A549 (cell line): ENCODE results near the gene RBMS3.

Source experiments
- CTCF ChIP-seq: fragments of >200 bp; sonication (Bioruptor Twin); formaldehyde crosslinking; IDR thresholded peaks from 3 replicates; pipeline ENCODE4 v1.5.1; 2016
- HDAC2 ChIP-seq: fragments of 200-600 bp; sonication (generic); IDR thresholded peaks from 2 replicates; pipeline ENCODE4 v1.6.1; 2016
- JUN ChIP-seq, 2 experiments: fragments of >200 bp; sonication (Bioruptor Twin); formaldehyde crosslinking; IDR thresholded peaks; 2 replicates in 1 of 2; 3 replicates in 1 of 2; pipeline ENCODE4 v1.6.1; 2016 to 2017
- JUNB ChIP-seq: fragments of >200 bp; sonication (Bioruptor Twin); formaldehyde crosslinking; IDR thresholded peaks from 2 replicates; pipeline ENCODE4 v1.6.1; 2016
- MAFK ChIP-seq: fragments of 450-650 bp; IDR thresholded peaks from 2 replicates; pipeline ENCODE4 v1.6.1; 2014; ENCODE audit not compliant: partially characterized antibody
- MYC ChIP-seq: IDR thresholded peaks from 2 replicates; pipeline ENCODE4 v1.6.1; 2012; ENCODE audit warnings: mild to moderate bottlenecking, inconsistent platforms, low read length, improper control_type of control experiment, borderline replicate concordance
- POLR2A ChIP-seq: IDR thresholded peaks from 2 replicates; pipeline ENCODE4 v1.6.1; 2012; ENCODE audit warnings: mild to moderate bottlenecking, low read length
- RFX5 ChIP-seq: fragments of 450-650 bp; IDR thresholded peaks from 2 replicates; pipeline ENCODE4 v1.7.1; 2014; ENCODE audit warnings: antibody characterized with exemption, mild to moderate bottlenecking, moderate library complexity
- SMC3 ChIP-seq: fragments of >200 bp; sonication (Bioruptor Twin); formaldehyde crosslinking; IDR thresholded peaks from 3 replicates; pipeline ENCODE4 v1.6.1; 2018; ENCODE audit warnings: inconsistent platforms
- TF ChIP-seq, protein P1 (sequence below): fragments of 200-600 bp; sonication (generic); IDR thresholded peaks from 2 replicates; pipeline ENCODE4 v1.6.1; 2016; ENCODE audit warnings: antibody characterized with exemption, mild to moderate bottlenecking, moderate library complexity
- TF ChIP-seq, protein P2 (sequence below): IDR thresholded peaks from 2 replicates; pipeline ENCODE4 v1.6.1; 2012

- TF ChIP-seq MAFK (no peak), SMC3 (no peak), JUNB (no peak), MYC (no peak), CTCF (no peak), POLR2A (no peak), JUN (IDR thresholded peaks at IDR 0.05) (no peak), RFX5 (no peak), HDAC2 (no peak)
- TF ChIP-seq, protein P1, sequence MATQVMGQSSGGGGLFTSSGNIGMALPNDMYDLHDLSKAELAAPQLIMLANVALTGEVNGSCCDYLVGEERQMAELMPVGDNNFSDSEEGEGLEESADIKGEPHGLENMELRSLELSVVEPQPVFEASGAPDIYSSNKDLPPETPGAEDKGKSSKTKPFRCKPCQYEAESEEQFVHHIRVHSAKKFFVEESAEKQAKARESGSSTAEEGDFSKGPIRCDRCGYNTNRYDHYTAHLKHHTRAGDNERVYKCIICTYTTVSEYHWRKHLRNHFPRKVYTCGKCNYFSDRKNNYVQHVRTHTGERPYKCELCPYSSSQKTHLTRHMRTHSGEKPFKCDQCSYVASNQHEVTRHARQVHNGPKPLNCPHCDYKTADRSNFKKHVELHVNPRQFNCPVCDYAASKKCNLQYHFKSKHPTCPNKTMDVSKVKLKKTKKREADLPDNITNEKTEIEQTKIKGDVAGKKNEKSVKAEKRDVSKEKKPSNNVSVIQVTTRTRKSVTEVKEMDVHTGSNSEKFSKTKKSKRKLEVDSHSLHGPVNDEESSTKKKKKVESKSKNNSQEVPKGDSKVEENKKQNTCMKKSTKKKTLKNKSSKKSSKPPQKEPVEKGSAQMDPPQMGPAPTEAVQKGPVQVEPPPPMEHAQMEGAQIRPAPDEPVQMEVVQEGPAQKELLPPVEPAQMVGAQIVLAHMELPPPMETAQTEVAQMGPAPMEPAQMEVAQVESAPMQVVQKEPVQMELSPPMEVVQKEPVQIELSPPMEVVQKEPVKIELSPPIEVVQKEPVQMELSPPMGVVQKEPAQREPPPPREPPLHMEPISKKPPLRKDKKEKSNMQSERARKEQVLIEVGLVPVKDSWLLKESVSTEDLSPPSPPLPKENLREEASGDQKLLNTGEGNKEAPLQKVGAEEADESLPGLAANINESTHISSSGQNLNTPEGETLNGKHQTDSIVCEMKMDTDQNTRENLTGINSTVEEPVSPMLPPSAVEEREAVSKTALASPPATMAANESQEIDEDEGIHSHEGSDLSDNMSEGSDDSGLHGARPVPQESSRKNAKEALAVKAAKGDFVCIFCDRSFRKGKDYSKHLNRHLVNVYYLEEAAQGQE, result no peak
- TF ChIP-seq, protein P2, sequence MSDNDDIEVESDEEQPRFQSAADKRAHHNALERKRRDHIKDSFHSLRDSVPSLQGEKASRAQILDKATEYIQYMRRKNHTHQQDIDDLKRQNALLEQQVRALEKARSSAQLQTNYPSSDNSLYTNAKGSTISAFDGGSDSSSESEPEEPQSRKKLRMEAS, result no peak
Observed at GRCh38 chr3:29696311-29696710, 415.4 kb downstream of the RBMS3 start.
